HFFc6 (cell line): ENCODE measurements around the gene ERBB4. TPM values are rescaled to one million over a fixed set of nuclear protein-coding genes. Genes with fewer than 3 reads are reported as not detected.

Experiments
- DNase-seq: peaks from one replicate; pipeline ENCODE4 v3.0.0-alpha.2; 2018
- H3K27ac Mint-ChIP-seq: 2 replicates; pipeline ENCODE4 v1.8.0; 2020; ENCODE audit warnings: mild to moderate bottlenecking, mixed read lengths
- H3K27me3 Mint-ChIP-seq: 2 replicates; pipeline ENCODE4 v1.8.0; 2021; ENCODE audit warnings: mild to moderate bottlenecking, moderate library complexity, mixed read lengths; ENCODE audit not compliant: insufficient read depth
- H3K36me3 Mint-ChIP-seq: 2 replicates; pipeline ENCODE4 v1.8.0; 2021; ENCODE audit warnings: low read depth, mixed read lengths
- H3K4me1 Mint-ChIP-seq: 2 replicates; pipeline ENCODE4 v1.8.0; 2020; ENCODE audit warnings: low read depth, mixed read lengths
- H3K4me3 Mint-ChIP-seq: 2 replicates; pipeline ENCODE4 v1.8.0; 2020; ENCODE audit warnings: mild to moderate bottlenecking, moderate library complexity, mixed read lengths
- H3K9me3 Mint-ChIP-seq: 2 replicates; pipeline ENCODE4 v1.8.0; 2020; ENCODE audit warnings: mild to moderate bottlenecking, mixed read lengths
- CTCF ChIP-seq: fragments of 200-600 bp; sonication (generic); IDR thresholded peaks from 2 replicates; pipeline ENCODE4 v1.5.0; 2021; ENCODE audit warnings: antibody characterized with exemption, mild to moderate bottlenecking
- total RNA-seq, 6 experiments: library from RNA; stranded (reverse); fragmentation: NEBNext Ultra II Directional; extraction: Animal tissue kit (Norgen Biotek cat#: 25700); gene quantifications; 2 replicates in 1 of 6; 3 replicates in 5 of 6; pipeline ENCODE4 v1.2.3, GENCODE V29; 2021

The ERBB4 gene
- total RNA-seq, 6 experiments from 2014 or later: not detected

GRCh38 chr2:212357606-212358005 is 181.0 kb downstream of the ERBB4 start:
- Mint-ChIP-seq H3K4me1 (no peaks in the 10 kb centered on the region), H3K9me3 (no peaks in the 10 kb centered on the region), H3K27me3 (no peaks in the 10 kb centered on the region), H3K4me3 (no peak overlapping the region), H3K27ac (no peak overlapping the region), H3K36me3 (no peaks in the 10 kb centered on the region)
- no peak for TF ChIP-seq CTCF
- no peak for DNase-seq

- H3K27ac Mint-ChIP-seq: no peak overlapping the region
- TF ChIP-seq CTCF: no peak
- DNase-seq: no peak
- H3K4me3 Mint-ChIP-seq: no peak overlapping the region
- H3K9me3 Mint-ChIP-seq: no peaks in the 10 kb centered on the region
- no peaks in the 10 kb centered on the region for H3K4me1 Mint-ChIP-seq
- H3K27me3 Mint-ChIP-seq: no peaks in the 10 kb centered on the region
- H3K36me3 Mint-ChIP-seq: no peaks in the 10 kb centered on the region
Observed at GRCh38 chr2:212354382-212354781, 184.2 kb downstream of the ERBB4 start.

- no peaks in the 10 kb centered on the region for H3K36me3 Mint-ChIP-seq
- no peaks in the 10 kb centered on the region for H3K27me3 Mint-ChIP-seq
- no peak overlapping the region for H3K27ac Mint-ChIP-seq
- H3K4me3 Mint-ChIP-seq: no peak overlapping the region
- H3K9me3 Mint-ChIP-seq: no peaks in the 10 kb centered on the region
- DNase-seq: no peak
- H3K4me1 Mint-ChIP-seq: no peaks in the 10 kb centered on the region
- TF ChIP-seq CTCF: no peak
Observed at GRCh38 chr2:212348501-212348900, 190.1 kb downstream of the ERBB4 start.

- TF ChIP-seq CTCF: no peak
- Mint-ChIP-seq H3K9me3 (no peaks in the 10 kb centered on the region), H3K4me1 (no peaks in the 10 kb centered on the region), H3K27ac (no peak overlapping the region), H3K36me3 (no peaks in the 10 kb centered on the region), H3K4me3 (no peak overlapping the region), H3K27me3 (no peaks in the 10 kb centered on the region)
- no peak for DNase-seq
Observed at GRCh38 chr2:212346865-212347264, 191.7 kb downstream of the ERBB4 start.

GRCh38 chr2:212345966-212346365 is 192.6 kb downstream of the ERBB4 start:
- H3K9me3 Mint-ChIP-seq: no peaks in the 10 kb centered on the region
- no peak for TF ChIP-seq CTCF
- no peaks in the 10 kb centered on the region for H3K27me3 Mint-ChIP-seq
- H3K4me3 Mint-ChIP-seq: no peak overlapping the region
- no peak overlapping the region for H3K27ac Mint-ChIP-seq
- H3K36me3 Mint-ChIP-seq: no peaks in the 10 kb centered on the region
- no peaks in the 10 kb centered on the region for H3K4me1 Mint-ChIP-seq
- DNase-seq: no peak

- TF ChIP-seq CTCF: no peak
- no peak for DNase-seq
- no peaks in the 10 kb centered on the region for H3K27me3 Mint-ChIP-seq
- H3K27ac Mint-ChIP-seq: no peak overlapping the region
- no peaks in the 10 kb centered on the region for H3K36me3 Mint-ChIP-seq
- H3K4me1 Mint-ChIP-seq: no peaks in the 10 kb centered on the region
- H3K9me3 Mint-ChIP-seq: no peaks in the 10 kb centered on the region
- no peak overlapping the region for H3K4me3 Mint-ChIP-seq
Observed at GRCh38 chr2:212344131-212344530, 194.5 kb downstream of the ERBB4 start.
